ENCODE measurements around the gene B3GALT4. TPM values are rescaled to one million over a fixed set of nuclear protein-coding genes. Genes with fewer than 3 reads are reported as not detected.
"Not testable (repeated sequence)": the region's sequence is repeated elsewhere in the genome, so short reads cannot be mapped to it uniquely, and the experiment has no call there.

The B3GALT4 gene
- total RNA-seq, 1 donor from 2014 or later: 2.7 TPM

DNA sequence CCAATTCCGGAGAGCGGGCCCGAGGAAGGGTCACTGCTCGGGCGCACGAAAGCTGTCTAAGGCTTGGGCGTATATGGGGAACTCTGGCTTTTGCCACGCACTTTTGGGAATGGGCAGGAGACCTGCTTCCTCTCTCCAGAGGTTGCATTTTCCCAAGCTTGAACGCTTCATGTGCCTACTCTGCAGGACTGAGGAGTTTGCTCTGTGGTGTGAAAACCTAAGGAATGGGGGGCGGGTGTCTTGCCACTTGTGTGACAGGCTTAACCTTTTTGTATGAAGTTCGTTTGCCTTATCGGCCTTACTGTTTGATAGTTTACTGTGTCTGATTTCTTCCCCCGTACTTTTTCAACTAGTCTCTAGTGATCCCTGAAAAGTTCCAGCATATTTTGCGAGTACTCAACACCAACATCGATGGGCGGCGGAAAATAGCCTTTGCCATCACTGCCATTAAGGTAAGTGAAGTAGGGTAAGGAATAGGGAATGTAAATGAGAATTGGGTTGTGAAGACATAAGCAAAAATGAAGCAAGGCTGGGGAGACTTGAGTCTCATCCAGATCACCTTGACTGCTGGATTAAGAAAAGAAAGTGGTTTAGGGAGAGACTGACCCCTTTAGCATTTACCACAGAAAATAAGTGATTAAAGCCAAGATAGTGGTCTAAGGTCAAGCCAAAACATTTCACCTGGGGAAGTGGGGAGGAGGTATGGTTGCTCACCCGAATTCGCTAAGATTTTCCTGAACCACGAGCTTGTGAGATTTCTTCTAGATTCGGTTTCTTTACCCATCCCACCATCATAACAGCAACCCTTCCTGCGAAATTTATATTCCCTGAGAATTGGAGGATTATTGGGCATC is 4.4 kb upstream of the B3GALT4 start:
- peak; percentile 11 for DNase-seq (ENCODE audit: low read depth)

- DNase-seq (ENCODE audit: low read depth): no peak
Measured at GRCh38 chr6:33273129-33273923, 3.6 kb upstream of the B3GALT4 start.

DNA sequence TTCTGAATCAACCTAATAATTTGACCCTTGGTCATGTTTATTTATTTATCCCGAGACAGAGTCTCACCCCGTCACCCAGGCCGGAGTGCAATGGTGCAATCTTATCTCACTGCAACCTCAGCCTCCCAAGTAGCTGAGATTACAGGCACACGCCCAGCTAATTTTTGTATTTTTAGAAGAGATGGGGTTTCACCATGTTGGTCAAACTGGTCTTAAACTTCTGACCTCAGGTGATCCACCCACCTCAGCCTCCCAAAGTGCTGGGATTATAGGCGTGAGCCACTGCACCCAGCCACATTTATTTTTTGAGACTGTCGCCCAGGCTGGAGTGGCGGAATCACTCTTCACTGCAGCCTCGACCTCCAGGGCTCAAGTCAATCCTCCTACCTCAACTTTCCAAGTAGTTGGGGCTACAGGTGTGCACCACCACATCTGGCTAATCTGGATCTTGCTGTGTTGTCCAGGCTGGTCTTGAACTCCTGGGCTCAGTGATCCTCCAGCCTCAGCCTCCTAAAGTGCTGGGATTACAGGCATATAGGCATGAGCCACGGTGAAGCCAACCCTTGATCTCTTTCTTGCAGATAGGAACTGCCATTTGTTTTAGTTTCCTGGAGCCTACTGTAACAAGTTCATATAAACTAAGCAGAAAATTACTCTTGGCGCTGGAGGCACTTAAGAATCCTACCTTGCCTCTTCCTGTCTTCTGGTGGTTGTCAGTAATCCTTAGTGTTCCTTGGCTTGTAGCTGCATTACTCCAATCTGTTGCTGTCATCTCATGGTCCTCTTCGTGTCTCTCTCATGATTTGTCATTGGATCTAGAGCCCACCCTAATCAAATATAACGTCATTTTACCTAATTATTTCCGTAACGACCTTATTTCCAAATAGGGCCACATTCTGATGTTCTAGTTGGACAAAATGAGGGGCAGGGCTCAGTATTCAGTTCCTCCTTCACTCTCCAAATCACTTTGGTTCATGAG is 2.7 kb upstream of the B3GALT4 start:
- no peak for DNase-seq (ENCODE audit: low read depth)

DNA sequence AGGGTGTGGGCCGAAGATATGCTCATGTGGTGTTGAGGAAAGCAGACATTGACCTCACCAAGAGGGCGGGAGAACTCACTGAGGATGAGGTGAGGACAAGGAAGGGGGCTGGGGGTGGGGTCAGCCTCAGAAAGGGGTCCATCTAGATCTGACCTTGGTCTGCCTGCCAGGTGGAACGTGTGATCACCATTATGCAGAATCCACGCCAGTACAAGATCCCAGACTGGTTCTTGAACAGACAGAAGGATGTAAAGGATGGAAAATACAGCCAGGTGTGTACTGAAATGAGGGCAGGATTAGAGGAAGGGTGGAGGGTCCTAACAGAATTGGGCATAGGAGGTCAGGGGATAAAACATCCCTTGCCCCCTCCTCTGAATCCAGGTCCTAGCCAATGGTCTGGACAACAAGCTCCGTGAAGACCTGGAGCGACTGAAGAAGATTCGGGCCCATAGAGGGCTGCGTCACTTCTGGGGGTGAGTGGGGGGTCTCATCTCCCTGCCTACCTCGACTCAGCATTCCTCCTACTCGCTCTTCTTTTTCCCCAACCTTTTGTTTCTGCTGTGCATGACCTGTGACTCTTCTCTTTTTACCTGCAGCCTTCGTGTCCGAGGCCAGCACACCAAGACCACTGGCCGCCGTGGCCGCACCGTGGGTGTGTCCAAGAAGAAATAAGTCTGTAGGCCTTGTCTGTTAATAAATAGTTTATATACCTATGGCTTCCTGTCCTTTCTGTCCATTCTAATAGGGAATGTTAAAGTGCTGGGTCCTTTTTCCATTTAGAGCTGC is 935 bp upstream of the B3GALT4 start:
- DNase-seq (ENCODE audit: low read depth): not testable (repeated sequence)

DNA sequence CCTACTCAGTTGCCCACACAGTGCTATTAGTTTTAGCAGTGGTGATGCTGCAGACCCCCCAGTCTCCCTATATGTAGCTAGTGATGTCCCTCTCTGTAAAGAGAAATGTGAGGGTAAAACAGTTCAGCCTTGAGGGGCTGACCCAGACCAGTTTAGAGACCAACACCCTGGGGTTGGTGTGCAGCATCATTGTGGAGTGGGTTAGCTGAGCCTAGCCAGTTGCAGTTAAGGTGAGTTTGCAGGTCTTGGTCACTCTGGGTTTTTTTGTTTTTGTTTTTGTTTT is 401 bp upstream of the B3GALT4 start:
- no peak for DNase-seq (ENCODE audit: low read depth)

GRCh38 chr6:33277663-33278391 is 904 bp downstream of the B3GALT4 start:
- no peak for DNase-seq (ENCODE audit: low read depth)

DNA sequence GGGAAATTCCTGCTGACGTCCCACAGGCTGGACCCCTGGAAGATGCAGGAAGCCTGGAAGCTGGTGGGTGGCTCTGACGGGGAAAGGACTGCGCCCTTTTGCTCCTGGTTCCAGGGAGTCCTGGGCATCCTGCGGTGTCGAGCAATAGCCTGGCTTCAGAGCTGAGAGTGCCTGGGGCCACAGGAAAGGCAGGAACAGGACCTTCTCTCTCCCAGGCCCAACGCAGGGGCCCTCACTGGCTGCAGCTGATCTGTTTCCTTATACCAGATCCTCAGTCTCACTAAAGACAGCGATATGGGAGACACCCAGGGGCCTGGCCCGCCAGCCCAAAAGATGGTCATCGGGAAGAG is 1.4 kb downstream of the B3GALT4 start:
- DNase-seq (ENCODE audit: low read depth): no peak

- DNase-seq (ENCODE audit: low read depth): no peak
Measured at GRCh38 chr6:33278810-33279209, 1.9 kb downstream of the B3GALT4 start.

- no peak for DNase-seq (ENCODE audit: low read depth)
Measured at GRCh38 chr6:33279257-33279695, 2.4 kb downstream of the B3GALT4 start.

- peak; percentile 64 for DNase-seq (ENCODE audit: low read depth)
Measured at GRCh38 chr6:33279971-33280511, 3.1 kb downstream of the B3GALT4 start.

DNA sequence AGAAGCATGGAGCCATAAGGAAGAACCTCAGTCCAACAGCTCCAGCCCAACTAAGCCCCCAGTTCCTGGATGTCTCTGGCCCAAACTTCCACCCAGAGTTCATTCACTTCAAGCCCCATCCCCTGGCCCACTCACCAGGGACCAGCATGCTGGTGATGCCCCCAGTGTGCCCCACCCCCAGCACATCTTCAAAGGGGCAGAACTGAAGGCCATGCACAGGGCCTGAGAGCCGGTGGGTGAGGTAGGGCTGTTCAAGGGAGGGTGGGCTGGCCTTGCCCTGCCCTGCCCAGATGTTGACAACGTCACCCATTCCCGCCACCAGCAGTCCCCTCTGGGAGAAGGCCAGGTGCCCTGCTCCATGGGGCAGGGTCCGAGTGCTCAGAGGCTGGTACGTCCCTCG is 3.6 kb downstream of the B3GALT4 start:
- DNase-seq (ENCODE audit: low read depth): no peak

DNA sequence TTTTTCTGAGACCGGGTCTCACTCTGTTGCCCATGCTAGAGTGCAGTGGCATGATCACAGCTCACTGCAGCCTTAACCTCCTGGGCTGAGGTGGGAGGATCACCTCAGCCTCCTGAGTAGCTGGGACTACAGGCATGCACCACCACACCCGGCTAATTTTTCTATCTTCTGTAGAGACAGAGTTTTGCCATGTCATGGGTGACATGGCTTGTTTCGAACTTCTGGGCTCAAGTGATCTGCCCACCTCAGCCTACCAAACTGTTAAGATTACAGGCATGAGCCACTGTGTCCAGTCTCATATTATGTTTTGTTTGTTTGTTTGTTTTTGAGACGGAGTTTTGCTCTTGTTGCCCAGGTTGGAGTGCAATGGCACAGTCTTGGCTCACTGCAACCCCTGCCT is 8.3 kb downstream of the B3GALT4 start:
- not testable (repeated sequence) for DNase-seq (ENCODE audit: low read depth)

DNA sequence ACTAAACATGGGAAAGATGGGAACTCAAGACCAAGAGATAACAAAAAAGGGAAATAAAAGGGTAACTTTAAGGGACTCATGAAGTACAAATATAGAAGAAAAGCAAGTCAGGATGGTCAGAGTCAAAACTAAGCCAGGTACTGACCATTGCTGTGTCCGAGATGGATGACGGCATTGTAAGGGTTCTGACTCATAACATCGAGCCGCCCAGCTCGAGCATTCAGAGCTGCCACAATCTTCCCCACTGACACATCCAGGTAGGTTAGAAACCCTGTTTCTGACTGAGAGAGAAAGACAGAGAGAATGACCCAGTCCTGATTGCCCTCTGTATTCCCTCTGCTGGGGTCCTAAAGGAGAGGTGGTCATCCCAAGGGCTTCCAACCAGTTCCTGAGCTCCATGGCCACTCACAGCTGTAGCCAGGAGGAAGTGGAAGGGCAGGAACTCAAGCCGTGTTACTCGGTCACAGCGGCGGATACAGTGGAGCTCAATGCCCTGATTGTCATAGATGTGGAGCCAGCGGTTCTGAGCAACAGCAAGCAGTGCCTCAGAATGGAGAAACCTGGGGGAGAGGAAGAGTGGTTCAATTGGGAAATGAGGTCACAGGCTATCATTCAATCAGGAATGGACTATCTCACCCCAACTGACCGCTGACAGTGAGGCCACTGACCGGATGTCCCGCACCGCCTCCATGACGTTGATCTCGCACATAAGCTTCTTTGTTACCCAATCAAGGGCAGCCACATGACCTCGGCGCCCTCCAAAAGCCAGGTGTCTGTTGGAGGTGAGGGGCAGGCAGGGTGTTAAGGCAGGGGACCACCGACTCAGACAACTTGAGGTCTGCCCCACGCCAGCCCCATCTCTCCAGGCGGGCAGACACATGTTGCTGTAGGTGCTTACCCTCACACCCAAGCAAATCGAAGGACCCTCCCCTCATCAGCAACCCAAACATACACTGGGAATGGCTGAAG is 10.3 kb downstream of the B3GALT4 start:
- no peak for DNase-seq (ENCODE audit: low read depth)

DNA sequence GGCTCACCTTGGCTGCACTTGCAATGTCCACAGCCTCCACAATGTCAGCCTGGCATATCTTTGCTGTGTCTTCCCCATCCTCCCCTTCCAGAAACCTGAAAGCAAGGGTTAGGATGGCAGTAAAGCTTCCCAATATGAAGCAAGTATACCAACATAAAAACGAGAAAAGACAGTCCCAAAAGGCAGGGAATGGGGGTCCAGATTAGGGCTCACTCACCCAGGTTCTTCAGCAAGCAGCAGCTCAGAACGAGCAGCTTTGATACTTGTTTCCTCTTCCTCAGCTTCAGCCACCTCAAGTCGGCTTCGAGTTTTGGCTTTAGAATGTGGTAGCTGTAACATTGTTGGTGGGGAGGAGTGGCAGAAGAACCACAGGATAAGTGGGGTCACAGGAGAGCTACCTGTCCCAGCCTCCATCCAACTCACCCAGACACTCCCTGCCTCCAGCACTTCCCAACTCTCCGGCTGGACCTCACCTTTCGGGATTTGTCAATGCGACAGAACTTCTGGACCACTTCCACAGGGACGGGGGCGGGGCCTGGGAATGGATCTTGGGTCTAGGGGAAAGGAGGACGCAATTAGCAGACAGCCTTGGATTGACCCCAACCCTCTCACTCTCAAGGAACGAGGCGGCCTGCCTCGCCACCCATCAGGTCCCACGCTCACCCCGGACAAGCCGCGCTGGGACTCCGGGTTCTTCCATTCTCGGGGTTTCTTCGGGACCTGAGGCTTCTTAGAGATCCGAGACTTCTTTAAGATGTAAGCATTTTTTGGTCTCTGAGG is 11.4 kb downstream of the B3GALT4 start:
- DNase-seq (ENCODE audit: low read depth): no peak

- peak; percentile 93 for DNase-seq (ENCODE audit: low read depth)
Measured at GRCh38 chr6:33288921-33289783, 12.2 kb downstream of the B3GALT4 start, which contains the start of the genes PFDN6 and WDR46. PFDN6 (plus strand) TSS chr6:33289601; CDS start chr6:33289857, 256 bp downstream. WDR46 (minus strand) TSS chr6:33289239; CDS start chr6:33289170, 69 bp downstream.

- no peak for DNase-seq (ENCODE audit: low read depth)
Measured at GRCh38 chr6:33289784-33290315, 12.9 kb downstream of the B3GALT4 start.

DNA sequence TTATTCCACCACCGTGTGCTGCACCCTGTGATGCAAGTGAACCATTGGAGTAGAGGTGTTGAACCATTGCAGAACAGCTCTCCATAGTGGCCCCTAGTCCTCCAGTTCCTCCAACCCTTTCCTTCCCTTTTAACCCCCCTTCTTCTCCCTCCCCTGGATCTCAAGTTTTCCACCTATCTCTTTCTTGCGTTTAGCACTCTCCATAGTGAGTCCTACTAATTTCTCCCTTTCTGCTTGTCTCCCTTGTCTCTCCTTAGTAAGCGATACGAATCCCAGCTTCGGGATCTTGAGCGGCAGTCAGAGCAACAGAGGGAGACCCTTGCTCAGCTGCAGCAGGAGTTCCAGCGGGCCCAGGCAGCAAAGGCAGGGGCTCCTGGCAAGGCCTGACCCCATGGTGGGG is 13.5 kb downstream of the B3GALT4 start:
- DNase-seq (ENCODE audit: low read depth): no peak
